ENCODE measurements around the gene PIK3R2. TPM values are rescaled to one million over a fixed set of nuclear protein-coding genes. Genes with fewer than 3 reads are reported as not detected.
"Not testable (repeated sequence)": the region's sequence is repeated elsewhere in the genome, so short reads cannot be mapped to it uniquely, and the experiment has no call there.

Gene PIK3R2
- total and polyA plus RNA-seq, 4 donors = 1.5 to 37.8 (median 7.7) TPM

- no peaks in the 10 kb centered on the region for H3K36me3 ChIP-seq (ENCODE audit: control insufficient read depth in 4 of 4, insufficient read depth in 3 of 4, low read depth in 1 of 4, low read length in 3 of 4)
- WGBS = 38% methylated on average over 22 of the region's 22 CpGs
- H3K4me3 ChIP-seq (ENCODE audit: low read depth in 1 of 3, low read length in 3 of 3) = no peak overlapping the region
- DNase-seq (ENCODE audit: low spot score) = peak; percentile 97
- H3K4me1 ChIP-seq (ENCODE audit: control insufficient read depth in 4 of 4, insufficient read depth in 4 of 4, low read length in 3 of 4) = peaks cover 10 to 51% (median 33%) of the 10 kb centered on the region in 4 donors
- no peaks in the 10 kb centered on the region for H3K9me3 ChIP-seq (ENCODE audit: control insufficient read depth in 4 of 4, low read length in 3 of 4)
- TF ChIP-seq NR2F2 (IDR thresholded peaks at IDR 0.05) (peak; percentile 52), EGR1 (IDR thresholded peaks at IDR 0.05; ENCODE audit: low read depth in 2 of 2) (no peak)
- H3K9ac ChIP-seq (ENCODE audit: low read depth in 1 of 2, low read length in 2 of 2) = peak overlapping the region in 1 of 2 donors; percentile 62
- H3K27me3 ChIP-seq (ENCODE audit: control insufficient read depth in 4 of 4, insufficient read depth in 4 of 4, low read length in 3 of 4) = no peaks in the 10 kb centered on the region
- peak overlapping the region in 1 of 2 donors; percentile 11 for H3K27ac ChIP-seq (ENCODE audit: low read depth in 1 of 2, low read length in 2 of 2)
Observed at GRCh38 chr19:18156841-18157464, 4.0 kb downstream of the PIK3R2 start.

- no peak overlapping the region for H3K4me3 ChIP-seq (ENCODE audit: low read depth in 1 of 3, low read length in 3 of 3)
- no peak for TF ChIP-seq YY1 (IDR thresholded peaks at IDR 0.05)
- TF ChIP-seq JUND (IDR thresholded peaks at IDR 0.05) = no peak
- TF ChIP-seq RAD21 (IDR thresholded peaks at IDR 0.05) = no peak
- TF ChIP-seq GABPA (IDR thresholded peaks at IDR 0.05 in 1 of 2, conservative IDR thresholded peaks at IDR 0.05 in 1 of 2) = no peak
- TF ChIP-seq RXRA (IDR thresholded peaks at IDR 0.05) = no peak
- no peak for TF ChIP-seq NR2F2 (IDR thresholded peaks at IDR 0.05)
- no peak for TF ChIP-seq EGR1 (IDR thresholded peaks at IDR 0.05; ENCODE audit: low read depth in 2 of 2)
- no peak for TF ChIP-seq HNF4A (conservative IDR thresholded peaks at IDR 0.05)
- no peaks in the 10 kb centered on the region for H3K9me3 ChIP-seq (ENCODE audit: control insufficient read depth in 4 of 4, low read length in 3 of 4)
- H3K9ac ChIP-seq (ENCODE audit: low read depth in 1 of 2, low read length in 2 of 2) = no peak overlapping the region
- peaks cover 10 to 52% (median 33%) of the 10 kb centered on the region in 4 donors for H3K4me1 ChIP-seq (ENCODE audit: control insufficient read depth in 4 of 4, insufficient read depth in 4 of 4, low read length in 3 of 4)
- H3K27ac ChIP-seq (ENCODE audit: low read depth in 1 of 2, low read length in 2 of 2) = no peak overlapping the region
- H3K36me3 ChIP-seq (ENCODE audit: control insufficient read depth in 4 of 4, insufficient read depth in 3 of 4, low read depth in 1 of 4, low read length in 3 of 4) = no peaks in the 10 kb centered on the region
- 65% methylated on average over 18 of the region's 18 CpGs for WGBS
- H3K27me3 ChIP-seq (ENCODE audit: control insufficient read depth in 4 of 4, insufficient read depth in 4 of 4, low read length in 3 of 4) = no peaks in the 10 kb centered on the region
- DNase-seq (ENCODE audit: low spot score) = no peak
Observed at GRCh38 chr19:18157465-18158063, 4.6 kb downstream of the PIK3R2 start.

GRCh38 chr19:18158467-18158866, 5.5 kb downstream of the PIK3R2 start:
- 83% methylated on average over 4 of the region's 4 CpGs for WGBS
- no peak for DNase-seq (ENCODE audit: low spot score)
- TF ChIP-seq RXRA (IDR thresholded peaks at IDR 0.05) (no peak), ATF3 (IDR thresholded peaks at IDR 0.05) (no peak), YY1 (IDR thresholded peaks at IDR 0.05) (no peak), FOXA1 (IDR thresholded peaks at IDR 0.05) (no peak), MAX (IDR thresholded peaks at IDR 0.05) (no peak), EGR1 (IDR thresholded peaks at IDR 0.05; ENCODE audit: low read depth in 2 of 2) (no peak)
- Histone ChIP-seq H3K9ac (ENCODE audit: low read depth in 1 of 2, low read length in 2 of 2) (no peak overlapping the region), H3K36me3 (ENCODE audit: control insufficient read depth in 4 of 4, insufficient read depth in 3 of 4, low read depth in 1 of 4, low read length in 3 of 4) (peaks cover 0 to 8% (median 4%) of the 10 kb centered on the region in 4 donors), H3K4me1 (ENCODE audit: control insufficient read depth in 4 of 4, insufficient read depth in 4 of 4, low read length in 3 of 4) (peaks cover 10 to 52% (median 33%) of the 10 kb centered on the region in 4 donors), H3K27me3 (ENCODE audit: control insufficient read depth in 4 of 4, insufficient read depth in 4 of 4, low read length in 3 of 4) (no peaks in the 10 kb centered on the region), H3K27ac (ENCODE audit: low read depth in 1 of 2, low read length in 2 of 2) (no peak overlapping the region), H3K9me3 (ENCODE audit: control insufficient read depth in 4 of 4, low read length in 3 of 4) (no peaks in the 10 kb centered on the region), H3K4me3 (ENCODE audit: low read depth in 1 of 3, low read length in 3 of 3) (no peak overlapping the region)

GRCh38 chr19:18159059-18159616, 6.2 kb downstream of the PIK3R2 start:
- not testable (repeated sequence) for H3K27me3 ChIP-seq (ENCODE audit: control insufficient read depth in 4 of 4, insufficient read depth in 4 of 4, low read length in 3 of 4); H3K9ac ChIP-seq (ENCODE audit: low read depth in 1 of 2, low read length in 2 of 2); H3K9me3 ChIP-seq (ENCODE audit: control insufficient read depth in 4 of 4, low read length in 3 of 4); H3K27ac ChIP-seq (ENCODE audit: low read depth in 1 of 2, low read length in 2 of 2); H3K4me3 ChIP-seq (ENCODE audit: low read depth in 1 of 3, low read length in 3 of 3); DNase-seq (ENCODE audit: low spot score)
- 89% methylated on average over 6 of the region's 6 CpGs for WGBS
- Histone ChIP-seq H3K4me1 (ENCODE audit: control insufficient read depth in 4 of 4, insufficient read depth in 4 of 4, low read length in 3 of 4) (peaks cover 10 to 45% (median 28%) of the 10 kb centered on the region in 4 donors), H3K36me3 (ENCODE audit: control insufficient read depth in 4 of 4, insufficient read depth in 3 of 4, low read depth in 1 of 4, low read length in 3 of 4) (peaks cover 0 to 11% (median 6%) of the 10 kb centered on the region in 4 donors)
